Measurements from ENCODE around the gene SYT10. TPM values are rescaled to one million over a fixed set of nuclear protein-coding genes. Genes with fewer than 3 reads are reported as not detected.
A peak's percentile ranks its signal among the peaks of the same experiment; 100 is the strongest.

SYT10 gene, protein sequence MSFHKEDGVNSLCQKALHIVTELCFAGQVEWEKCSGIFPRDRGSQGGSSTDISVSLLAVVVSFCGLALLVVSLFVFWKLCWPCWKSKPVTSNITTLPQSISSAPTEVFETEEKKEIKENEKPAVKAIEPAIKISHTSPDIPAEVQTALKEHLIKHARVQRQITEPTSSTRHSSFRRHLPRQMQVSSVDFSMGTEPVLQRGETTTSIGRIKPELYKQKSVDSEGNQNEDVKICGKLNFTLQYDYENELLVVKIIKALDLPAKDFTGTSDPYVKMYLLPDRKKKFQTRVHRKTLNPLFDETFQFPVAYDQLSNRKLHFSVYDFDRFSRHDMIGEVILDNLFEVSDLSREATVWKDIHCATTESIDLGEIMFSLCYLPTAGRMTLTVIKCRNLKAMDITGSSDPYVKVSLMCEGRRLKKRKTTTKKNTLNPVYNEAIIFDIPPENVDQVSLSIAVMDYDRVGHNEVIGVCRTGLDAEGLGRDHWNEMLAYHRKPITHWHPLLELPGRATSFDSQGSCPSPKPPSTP
- total RNA-seq (not detected), polyA plus RNA-seq (not detected)
- long read RNA-seq, donor 1 = 0 reads
- long read RNA-seq, donor 2 = 0 reads
- long read RNA-seq, donor 3 = 0 reads

DNA sequence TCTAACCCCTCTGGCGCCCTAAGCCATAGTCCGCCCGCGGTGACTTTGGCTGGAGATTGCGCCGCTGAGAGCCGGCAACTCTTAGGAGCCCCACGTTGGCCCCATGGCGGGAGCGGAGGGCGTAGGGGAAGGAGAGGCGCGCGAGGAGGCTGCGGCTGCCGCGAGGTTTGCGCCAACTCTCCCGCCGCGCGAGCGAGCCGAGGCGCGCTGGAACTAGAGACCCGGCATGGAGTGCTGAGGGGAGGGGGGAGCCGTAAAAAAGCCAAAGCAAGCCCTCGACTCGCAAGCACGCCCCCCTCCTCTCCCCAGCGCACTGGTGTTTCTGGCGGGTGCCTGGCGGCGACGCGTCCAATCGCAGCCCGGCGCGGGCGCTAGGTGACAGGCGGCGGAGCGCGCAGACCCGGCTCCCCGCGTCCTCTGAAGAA, at the start of gene SYT10:
Gene SYT10 (minus strand): TSS at position 233 of the 425 bp plus-strand sequence. CDS start 297 bp downstream, outside the sequence.
- intact Hi-C loops (cut with DNase I) = no loop called here
- peaks cover 6 to 62% (median 37%) of the 10 kb centered on the region in 9 donors for H3K27me3 ChIP-seq
- H3K4me3 ChIP-seq = peak within 1 kb of the TSS; percentile 22 to 63 (median 48)
- no peaks in the 10 kb centered on the region for H3K36me3 ChIP-seq
- no peak for TF ChIP-seq POLR2A (IDR thresholded peaks at IDR 0.05)
- TF ChIP-seq, protein P1, sequence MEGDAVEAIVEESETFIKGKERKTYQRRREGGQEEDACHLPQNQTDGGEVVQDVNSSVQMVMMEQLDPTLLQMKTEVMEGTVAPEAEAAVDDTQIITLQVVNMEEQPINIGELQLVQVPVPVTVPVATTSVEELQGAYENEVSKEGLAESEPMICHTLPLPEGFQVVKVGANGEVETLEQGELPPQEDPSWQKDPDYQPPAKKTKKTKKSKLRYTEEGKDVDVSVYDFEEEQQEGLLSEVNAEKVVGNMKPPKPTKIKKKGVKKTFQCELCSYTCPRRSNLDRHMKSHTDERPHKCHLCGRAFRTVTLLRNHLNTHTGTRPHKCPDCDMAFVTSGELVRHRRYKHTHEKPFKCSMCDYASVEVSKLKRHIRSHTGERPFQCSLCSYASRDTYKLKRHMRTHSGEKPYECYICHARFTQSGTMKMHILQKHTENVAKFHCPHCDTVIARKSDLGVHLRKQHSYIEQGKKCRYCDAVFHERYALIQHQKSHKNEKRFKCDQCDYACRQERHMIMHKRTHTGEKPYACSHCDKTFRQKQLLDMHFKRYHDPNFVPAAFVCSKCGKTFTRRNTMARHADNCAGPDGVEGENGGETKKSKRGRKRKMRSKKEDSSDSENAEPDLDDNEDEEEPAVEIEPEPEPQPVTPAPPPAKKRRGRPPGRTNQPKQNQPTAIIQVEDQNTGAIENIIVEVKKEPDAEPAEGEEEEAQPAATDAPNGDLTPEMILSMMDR (IDR thresholded peaks at IDR 0.05) = no peak
- H3K9me3 ChIP-seq = no peaks in the 10 kb centered on the region
- peaks cover 0 to 15% (median 0%) of the 10 kb centered on the region in 12 donors for H3K4me1 ChIP-seq
- 1 to 6% (median 2%) methylated on average over 13 to 49 of the region's 49 CpGs for WGBS, 4 donors
- DNase-seq (peak in 1 of 5 donors; percentile 42), ATAC-seq (peak in 1 of 4 donors; percentile 27)
- H3K27ac ChIP-seq = no peak within 1 kb of the TSS

DNA sequence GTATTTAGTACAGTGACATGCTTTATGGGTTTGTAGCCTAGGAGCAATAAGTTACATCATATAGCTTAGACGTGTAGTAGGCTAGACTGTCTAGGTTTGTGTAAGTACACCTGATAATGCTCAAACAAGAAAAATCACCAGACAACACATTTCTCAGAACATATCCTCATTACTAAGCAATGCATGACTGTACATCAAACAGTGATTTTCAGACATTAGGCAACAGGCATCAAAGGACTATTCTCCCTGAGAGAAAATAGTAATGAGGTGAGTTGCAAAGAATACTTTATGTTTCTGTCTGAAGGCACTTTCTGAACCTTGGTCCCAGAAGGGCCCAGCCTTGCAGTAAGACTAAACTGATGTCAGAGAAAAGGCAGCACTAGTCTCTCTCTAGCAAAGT, 48.4 kb upstream of the SYT10 start:
- Histone ChIP-seq H3K4me3 (no peak overlapping the region), H3K27ac (no peak overlapping the region), H3K36me3 (no peaks in the 10 kb centered on the region), H3K4me1 (no peaks in the 10 kb centered on the region), H3K27me3 (no peaks in the 10 kb centered on the region), H3K9me3 (peaks cover 0 to 9% (median 0%) of the 10 kb centered on the region in 12 donors)
- DNase-seq (no peak), ATAC-seq (no peak)
- 43 to 62% (median 57%) methylated on average over 1 of the region's 1 CpG for WGBS, 4 donors
- intact Hi-C loops (cut with DNase I) = no loop called here
- TF ChIP-seq, protein P1 (IDR thresholded peaks at IDR 0.05) = no peak
- TF ChIP-seq POLR2A (IDR thresholded peaks at IDR 0.05) = no peak

DNA sequence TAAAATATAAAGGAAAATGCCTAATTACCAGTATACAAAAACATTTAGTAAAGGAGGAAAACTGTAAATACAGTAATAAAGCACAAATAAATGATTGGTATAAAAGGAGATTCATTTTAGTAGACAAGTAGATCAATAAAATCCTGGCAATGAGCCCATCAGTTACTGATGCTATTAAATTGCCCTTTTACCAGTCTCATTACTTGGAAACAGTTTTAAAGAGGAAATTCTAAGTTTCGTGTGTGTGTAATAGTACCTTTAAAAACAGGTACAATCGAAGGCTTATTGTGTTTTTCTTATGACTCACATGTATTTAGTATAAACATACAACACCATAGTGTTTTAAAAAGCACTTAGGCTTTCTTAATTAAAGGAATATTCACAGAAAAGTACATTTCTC, 46.4 kb upstream of the SYT10 start:
- H3K27me3 ChIP-seq = no peaks in the 10 kb centered on the region
- intact Hi-C loops (cut with DNase I) = no loop called here
- H3K9me3 ChIP-seq = no peaks in the 10 kb centered on the region
- DNase-seq (no peak), ATAC-seq (no peak)
- H3K4me1 ChIP-seq = no peaks in the 10 kb centered on the region
- H3K36me3 ChIP-seq = no peaks in the 10 kb centered on the region
- 68 to 75% (median 71%) methylated on average over 2 of the region's 2 CpGs for WGBS, 4 donors
- H3K4me3 ChIP-seq = no peak overlapping the region
- TF ChIP-seq POLR2A (IDR thresholded peaks at IDR 0.05) = no peak
- TF ChIP-seq, protein P1 (IDR thresholded peaks at IDR 0.05) = no peak
- no peak overlapping the region for H3K27ac ChIP-seq

DNA sequence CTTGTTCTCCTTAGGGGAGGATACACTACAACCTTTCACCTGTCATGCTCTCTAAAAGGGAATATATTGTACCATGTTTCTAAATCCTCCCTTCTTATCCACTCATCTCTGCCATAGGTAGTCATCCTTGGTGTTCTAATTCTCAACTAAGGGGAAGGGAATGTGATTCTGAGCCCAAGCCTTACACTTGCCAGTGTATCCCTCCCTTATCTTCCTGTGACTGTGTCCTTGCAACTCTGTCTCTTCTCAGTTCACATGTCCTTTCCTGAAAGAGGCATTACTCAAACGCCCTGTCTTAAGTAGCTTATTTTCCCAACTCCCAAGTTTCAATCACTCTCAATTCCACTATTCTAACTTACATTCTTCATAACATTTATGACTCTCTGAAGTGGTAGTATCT, 44.5 kb upstream of the SYT10 start:
- intact Hi-C loops (cut with DNase I) = no loop called here
- Histone ChIP-seq H3K4me1 (no peaks in the 10 kb centered on the region), H3K36me3 (no peaks in the 10 kb centered on the region), H3K4me3 (no peak overlapping the region), H3K27ac (no peak overlapping the region), H3K9me3 (no peaks in the 10 kb centered on the region), H3K27me3 (no peaks in the 10 kb centered on the region)
- DNase-seq (no peak), ATAC-seq (no peak)
- 9 to 13% (median 10%) methylated on average over 1 of the region's 1 CpG for WGBS, 4 donors
- TF ChIP-seq POLR2A (IDR thresholded peaks at IDR 0.05) = no peak
- TF ChIP-seq, protein P1 (IDR thresholded peaks at IDR 0.05) = no peak

All from heart left ventricle (tissue), 16 donors.